Amniotic epithelial cell (primary cell): ENCODE results near the gene RPS15.

Source experiments
- DNase-seq: peaks from one replicate; pipeline ENCODE4 v3.0.0-alpha.2; 2010; ENCODE audit warnings: low read depth

Gene RPS15

DNA sequence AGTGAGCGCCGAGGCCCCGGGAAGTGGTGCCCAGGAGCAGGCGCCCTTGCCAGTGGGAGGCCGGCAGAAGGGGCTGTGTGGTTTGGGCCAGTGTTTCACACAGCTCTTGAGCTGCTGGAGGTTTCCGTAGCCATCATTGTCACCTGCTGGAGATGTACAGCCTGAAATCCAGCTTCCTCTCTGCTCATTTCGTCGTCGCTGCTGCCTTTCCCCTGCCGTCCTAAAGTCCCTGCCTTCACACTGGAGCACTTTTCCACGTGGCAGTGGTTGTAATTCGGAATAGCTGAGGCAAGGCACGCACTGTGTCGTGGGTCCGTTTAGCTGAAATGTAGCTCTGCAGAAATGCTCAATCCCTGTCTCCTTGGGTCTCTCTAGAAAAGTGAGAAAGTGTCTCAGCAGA, 17.6 kb upstream of the RPS15 start:
- DNase-seq, result no peak

DNA sequence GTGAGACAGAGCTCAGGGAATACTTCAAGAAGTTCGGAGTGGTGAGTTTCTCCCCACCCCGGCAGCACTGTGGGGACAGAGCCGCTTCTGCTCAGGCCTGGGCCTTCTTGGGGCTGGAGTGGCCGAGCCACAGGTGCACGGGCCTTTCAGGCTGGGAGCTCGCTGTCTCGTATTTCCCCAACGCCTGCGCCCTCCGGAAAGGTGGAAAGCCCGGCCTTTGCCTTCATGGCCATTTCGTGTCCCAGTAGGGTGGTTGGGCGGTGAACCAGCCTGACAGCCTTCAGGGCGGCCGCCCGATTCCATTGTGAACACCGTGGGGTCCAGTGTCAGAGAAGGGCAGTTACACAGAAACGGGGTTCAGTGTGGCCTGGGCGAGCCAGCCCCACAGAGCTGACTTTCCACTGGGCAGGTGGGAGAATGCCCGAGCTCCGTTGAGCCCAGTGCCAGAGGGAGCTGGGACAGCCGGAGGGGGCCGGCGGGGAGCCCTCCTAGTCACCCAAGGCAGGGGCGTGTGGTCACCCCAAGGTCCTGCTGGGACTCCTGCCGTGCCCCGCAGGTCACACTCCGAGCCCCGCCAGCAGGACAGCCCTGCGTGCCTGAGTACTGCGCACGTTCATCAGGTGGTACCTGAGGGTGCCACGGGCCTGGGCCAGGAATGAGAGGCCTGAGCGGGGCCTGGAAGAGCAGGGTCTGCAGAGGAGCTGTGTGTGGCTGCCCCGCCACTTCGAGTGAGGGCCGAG, 16.8 kb upstream of the RPS15 start:
- DNase-seq, result no peak

DNA sequence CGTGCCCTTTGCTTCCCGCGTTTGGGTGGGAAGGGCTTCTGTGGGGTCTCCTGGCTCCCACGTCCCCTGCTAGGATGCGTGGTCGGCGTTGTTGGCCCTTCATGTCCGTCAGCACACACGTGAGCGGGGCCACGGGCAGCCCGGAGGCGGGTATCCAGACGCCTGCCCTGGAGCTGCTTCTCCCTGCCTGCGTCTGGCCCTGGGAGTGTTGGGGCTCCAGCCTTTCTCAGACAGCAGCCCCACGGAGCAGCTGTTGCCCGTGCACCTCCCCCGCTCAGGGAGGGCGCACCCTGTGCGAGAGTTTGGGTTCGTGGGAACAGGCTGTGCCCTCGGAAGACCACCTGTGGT, 16.3 kb upstream of the RPS15 start:
- no peak for DNase-seq

DNA sequence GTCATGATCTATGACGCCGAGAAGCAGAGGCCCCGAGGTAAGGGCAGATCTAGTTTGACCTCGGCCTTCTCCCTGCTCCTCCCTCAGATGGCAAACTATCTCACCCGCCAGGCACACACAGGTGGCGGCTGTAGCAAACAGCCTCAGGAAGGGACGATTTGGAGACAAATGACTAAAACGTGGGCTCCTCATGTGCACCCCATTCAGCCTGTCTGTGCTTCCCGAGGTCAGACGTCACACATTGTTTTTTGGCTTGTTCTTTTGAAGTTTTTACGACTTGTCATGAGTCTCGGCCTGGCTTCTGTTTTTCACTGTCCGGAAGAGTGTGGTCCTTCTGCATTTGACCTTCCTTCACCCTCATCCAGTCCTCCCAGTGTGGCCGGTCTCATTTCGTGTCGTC, 15.8 kb upstream of the RPS15 start:
- DNase-seq, result no peak

DNA sequence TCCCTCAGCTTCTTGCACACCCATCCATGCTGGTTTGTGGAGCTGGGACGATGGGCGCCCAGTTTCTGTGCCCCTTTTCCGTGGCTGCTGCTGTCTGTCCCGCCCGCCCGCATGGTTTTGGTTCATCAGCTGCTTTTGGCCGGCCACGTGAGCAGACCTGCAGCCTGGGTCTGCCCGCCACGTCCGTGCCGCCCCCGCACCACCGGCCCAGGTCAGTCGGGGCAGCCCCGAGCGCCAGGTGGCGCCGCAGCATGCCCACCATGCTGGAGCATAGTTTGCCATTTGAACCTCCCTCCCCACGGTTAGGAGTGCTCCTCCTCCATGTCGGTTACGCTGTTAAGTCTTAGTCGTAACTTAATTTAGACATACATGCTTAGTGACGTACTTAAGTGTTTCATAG, 15.3 kb upstream of the RPS15 start:
- DNase-seq, result no peak

DNA sequence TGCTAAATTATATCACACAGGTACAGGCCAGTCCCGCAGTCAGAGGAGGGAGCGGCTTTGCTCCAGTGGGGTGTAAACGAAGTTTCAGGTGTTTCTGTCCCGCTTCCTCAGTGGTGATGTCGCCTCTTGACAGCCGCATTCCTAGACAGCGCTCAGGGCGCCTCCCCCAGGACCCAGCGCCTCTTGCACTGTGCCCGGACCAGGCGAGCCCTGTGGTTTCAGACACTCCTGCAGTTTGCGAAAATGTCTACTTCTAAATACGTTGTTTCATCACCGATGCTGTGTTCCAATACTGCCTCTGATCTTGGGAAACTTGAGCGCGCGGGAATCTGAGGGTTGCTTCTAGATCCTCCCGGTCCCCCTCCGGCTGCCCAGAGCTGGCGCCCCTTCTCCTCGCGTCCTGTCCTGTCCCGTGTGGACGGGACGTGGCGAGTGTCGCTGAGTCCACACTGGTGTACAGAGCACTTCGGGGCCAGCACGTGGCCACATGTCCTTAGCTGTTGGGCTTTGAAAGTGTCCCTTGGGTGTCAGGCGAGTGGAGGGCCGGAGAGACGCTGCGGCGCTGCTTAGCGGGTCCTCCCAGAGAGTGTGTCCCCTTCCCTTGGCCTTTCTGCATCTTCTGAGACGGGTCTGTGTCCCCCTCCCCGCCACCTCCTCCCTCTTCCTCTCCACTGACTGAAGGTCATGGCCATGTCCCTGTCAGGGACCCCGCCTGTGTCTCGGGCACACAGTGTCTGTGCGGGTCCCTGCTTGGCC, 14.6 kb upstream of the RPS15 start:
- DNase-seq, result no peak

DNA sequence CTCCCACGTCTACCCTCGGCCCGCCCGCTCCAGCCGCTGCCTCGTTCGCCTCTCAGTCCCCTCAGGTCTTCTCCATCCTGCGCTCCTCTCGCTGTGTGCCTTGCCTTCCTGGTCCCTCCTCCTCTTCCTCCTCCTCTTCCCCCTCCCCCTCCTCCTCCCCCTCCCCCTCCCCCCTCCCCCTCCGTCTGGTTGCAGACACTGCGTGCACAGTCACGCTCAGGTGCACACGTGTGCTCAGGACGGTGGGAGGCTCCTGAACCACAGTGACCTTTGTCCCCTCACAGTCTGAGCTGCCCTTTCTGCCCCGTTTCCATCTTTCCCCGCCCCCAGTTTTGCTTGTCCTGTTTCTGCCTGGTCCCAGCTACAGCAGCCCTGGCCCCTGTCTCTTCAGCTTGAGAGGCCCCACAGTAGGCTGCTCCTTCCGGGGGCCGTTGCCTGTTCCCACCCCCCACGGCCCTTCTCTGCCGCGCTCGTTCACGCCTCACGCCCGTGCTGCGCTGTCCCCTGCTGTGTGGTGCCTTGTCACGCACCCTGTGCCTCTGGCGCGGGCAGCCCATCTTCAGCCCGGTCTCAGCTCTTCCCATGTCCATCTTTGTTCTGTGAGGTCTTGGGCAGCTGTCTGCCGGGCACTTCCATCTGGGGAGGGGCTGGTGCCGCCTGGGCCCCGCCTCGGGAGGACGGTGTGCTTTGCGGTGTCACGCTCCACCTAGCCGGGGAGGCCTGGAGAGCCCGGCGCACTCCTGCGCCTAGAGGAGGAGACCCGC, 13.8 kb upstream of the RPS15 start:
- DNase-seq, result no peak

DNA sequence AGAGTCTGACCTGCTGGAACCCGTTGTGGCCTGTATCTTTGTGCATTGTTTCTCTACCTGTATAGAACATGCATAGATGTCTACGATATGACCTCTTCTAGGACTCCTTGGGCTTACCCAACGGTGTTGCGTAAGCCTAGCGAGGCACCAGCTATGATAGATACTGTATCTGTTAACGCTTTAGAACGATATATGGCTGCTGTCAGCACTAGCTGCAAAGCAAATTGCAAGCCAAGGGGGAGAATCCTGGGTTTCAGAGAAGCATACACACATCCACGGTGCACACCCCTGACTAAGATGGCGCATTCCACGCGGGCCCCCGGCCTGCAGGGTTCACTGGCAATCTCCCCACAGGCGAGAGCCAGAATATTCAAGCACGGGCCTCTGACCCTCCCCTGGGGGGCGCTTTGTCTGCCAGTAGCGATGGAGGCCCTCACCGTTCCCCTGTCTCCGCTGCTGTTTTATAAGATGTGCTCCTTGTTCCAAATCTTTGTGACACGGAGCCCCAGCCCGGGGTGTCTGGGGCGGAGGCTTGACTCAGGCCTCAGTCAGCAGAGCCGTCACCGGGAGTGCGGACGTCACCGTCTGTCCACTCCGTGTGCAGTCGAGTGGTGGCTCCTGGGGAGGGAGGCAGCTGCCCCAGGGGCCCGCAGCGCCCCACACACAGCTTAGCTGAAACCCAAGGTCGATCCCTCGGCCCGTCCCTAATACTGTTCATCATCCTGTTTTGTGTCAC, 12.9 kb upstream of the RPS15 start:
- DNase-seq, result peak; percentile 78

DNA sequence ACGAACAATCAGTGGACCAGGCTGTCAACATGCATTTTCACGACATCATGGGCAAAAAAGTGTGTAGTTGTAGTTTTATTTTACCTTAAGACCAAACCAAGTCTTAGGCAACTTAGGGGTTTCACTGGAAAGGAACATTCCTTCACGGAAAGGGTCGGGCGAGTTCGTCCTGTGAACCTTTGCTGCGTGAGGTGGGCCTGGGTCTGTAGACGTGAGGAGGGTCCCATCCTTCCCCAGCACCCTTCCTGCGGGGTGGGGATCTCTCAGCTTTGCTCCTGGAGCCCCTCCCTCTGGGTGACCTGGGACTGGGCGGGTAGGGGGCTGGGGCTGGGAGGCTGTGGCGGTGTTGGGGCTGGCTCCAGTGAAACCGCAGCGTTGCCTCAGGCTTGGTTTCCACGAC, 12.3 kb upstream of the RPS15 start:
- DNase-seq, result no peak

DNA sequence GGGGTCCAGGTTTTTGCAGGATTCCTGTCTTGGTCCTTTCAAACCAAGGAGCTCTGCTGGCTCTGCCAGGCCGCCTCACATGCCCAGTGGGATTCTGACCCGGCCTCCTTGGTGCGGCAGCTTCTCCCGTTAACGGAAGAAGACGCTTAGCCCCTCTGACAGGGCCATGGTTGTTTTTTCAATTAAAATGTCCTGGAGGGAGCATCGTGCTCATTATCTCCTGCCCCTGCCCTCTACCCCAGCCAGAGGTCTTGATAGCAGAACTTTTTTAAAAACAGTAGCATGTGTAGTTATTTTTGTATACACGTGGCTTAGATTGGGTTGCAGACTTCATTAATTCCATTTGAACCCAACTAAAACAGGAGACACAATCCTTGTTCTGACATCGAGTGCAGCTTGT, 11.5 kb upstream of the RPS15 start:
- DNase-seq, result no peak

DNA sequence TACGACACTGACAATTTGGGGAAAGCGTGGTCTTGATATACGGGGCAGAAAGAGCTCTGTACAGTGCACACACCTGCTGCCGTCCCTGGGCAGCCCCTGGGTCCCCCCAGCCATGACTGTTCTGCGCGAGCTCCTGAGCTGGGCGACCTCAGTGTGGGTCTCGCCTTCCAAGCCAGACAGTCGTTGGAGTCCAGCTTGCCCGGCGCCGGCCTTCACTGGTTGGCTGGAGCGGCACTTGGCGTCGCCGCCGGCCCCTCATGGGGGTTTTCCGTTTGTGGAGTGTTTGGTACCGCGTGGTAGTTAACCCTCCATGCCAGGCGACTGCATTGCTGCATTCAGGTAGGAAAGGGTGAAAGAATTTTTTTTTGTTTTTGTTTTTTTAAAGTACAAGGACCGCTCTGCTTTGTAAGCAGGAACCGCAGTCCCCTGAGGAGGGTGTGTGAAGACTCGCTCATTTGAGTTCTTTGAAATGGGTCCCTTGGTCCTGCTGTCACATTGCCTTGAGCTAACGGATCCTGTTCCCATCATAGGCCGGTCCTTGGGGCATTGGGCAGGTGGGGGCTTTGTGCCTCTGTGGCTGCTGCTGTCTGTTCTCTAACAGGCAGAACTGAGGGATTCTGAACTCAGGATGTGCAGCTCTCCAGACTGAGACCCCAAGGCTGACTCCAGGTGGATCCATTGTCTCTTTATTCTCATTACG, 10.8 kb upstream of the RPS15 start:
- DNase-seq, result no peak

DNA sequence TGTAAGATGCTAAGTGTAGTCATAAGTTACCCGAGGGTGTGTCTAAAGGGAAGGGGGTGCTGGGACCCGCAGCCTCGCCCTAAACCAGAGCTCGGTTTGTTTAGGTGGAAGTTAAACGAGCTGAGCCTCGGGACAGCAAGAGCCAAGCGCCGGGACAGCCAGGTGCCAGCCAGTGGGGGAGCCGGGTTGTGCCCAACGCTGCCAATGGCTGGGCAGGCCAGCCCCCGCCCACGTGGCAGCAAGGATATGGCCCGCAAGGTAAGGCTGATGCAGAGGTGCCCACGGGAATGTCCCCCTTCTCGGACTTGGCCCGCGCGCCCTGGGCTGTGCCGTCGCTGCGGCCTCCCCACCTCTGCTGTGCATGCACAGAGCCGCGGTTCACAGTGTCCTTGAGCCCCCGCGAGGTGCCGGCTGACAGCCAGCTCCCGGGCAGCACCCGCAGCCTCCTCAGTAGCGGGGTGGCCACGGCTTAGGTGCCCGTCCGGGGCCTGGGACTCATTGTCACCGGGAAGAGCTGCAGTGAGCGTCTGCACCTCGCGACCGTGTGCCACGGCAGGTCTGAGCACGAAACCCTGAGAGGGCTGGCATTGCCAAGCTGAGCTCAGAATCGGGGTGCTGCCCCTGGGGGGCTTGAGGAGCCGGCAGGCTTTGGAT, 9.3 kb upstream of the RPS15 start:
- DNase-seq, result no peak

DNA sequence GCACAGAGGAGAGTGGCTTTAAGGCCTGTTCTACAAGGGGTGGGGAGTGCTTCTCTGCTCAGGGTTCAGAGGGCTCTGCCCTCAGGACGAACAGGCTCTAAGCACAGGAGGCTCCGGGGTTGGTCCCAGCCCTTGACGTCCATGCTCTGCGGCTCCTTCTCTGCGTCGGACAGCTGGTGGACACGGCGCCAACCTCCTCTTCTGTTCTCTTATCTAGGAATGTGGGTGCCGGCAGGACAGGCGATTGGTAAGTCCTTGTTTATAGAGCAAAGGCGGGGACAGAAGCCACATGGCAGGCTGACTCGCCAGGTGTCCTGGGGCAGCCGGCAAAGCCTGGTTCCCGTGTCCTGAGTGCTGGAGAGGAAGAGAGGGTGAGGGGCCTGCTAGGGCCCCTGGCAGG, 8.4 kb upstream of the RPS15 start:
- peak; percentile 49 for DNase-seq

DNA sequence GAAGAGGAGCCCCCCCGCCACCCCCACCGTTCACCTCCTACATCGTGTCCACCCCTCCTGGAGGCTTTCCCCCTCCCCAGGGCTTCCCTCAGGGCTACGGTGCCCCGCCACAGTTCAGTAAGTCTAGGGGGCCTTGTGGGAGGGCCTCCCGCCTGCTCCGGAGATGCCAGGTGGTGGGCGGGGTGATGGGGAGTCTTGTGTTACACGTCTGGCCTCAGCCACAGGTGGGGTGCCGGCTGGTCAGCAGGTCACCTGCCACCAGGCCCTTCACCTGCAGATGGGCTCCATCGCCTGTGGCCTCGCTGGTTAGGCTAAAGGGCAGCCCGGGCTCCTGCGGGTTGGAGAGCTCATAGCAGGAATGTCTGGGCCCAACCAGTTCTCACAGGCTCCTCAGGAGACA, 8.0 kb upstream of the RPS15 start:
- no peak for DNase-seq

DNA sequence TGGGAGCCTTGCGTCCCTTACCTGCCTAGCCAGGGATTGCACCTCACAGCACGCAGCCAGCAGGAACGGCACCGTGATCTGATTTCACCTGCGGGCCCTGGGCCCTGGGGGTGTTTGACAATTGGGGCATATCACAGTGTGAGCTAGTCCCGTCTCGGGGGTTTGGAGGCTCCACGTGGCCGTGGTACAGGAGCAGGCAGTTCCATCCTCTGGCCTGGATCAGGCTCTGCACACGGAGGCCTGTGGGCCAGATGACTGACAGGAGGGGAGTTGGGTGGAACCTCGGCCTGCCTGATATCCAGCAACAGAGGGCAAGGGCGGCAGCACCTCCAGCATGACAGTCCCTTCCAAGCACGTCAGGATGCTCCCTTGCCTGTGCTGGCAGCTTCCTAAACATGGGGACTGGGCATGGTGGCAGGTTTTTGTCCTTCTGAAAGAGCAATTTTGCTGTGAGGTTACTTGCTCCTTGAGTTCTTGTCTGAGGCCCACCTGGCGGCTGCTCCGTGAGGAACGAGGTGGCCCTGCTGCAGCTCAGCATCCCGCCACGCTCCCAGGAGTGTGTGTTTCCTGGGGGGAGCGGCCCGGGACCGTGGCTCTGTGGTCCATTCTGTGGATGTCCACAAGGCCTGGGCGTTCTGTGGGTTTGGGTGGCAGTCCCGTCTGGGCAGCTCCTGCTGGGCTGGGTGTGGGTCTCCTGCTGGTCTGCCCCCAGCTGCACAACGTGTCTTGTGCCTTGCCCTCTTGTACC, 6.3 kb upstream of the RPS15 start:
- no peak for DNase-seq

DNA sequence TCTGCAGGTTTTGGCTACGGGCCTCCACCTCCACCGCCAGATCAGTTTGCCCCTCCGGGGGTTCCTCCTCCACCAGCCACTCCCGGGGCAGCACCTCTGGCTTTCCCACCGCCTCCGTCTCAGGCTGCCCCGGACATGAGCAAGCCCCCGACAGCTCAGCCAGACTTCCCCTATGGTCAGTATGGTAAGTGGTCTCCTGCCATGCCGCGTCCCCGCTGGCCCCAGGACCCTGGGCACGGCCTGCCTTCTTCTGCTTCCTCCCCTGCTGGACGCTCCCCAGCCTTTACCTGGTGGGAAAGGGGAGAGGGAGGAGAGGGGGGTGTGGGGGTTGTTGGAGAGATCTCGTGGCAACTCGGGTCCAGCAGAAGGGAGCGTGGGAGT, 5.7 kb upstream of the RPS15 start:
- DNase-seq, result no peak

DNA sequence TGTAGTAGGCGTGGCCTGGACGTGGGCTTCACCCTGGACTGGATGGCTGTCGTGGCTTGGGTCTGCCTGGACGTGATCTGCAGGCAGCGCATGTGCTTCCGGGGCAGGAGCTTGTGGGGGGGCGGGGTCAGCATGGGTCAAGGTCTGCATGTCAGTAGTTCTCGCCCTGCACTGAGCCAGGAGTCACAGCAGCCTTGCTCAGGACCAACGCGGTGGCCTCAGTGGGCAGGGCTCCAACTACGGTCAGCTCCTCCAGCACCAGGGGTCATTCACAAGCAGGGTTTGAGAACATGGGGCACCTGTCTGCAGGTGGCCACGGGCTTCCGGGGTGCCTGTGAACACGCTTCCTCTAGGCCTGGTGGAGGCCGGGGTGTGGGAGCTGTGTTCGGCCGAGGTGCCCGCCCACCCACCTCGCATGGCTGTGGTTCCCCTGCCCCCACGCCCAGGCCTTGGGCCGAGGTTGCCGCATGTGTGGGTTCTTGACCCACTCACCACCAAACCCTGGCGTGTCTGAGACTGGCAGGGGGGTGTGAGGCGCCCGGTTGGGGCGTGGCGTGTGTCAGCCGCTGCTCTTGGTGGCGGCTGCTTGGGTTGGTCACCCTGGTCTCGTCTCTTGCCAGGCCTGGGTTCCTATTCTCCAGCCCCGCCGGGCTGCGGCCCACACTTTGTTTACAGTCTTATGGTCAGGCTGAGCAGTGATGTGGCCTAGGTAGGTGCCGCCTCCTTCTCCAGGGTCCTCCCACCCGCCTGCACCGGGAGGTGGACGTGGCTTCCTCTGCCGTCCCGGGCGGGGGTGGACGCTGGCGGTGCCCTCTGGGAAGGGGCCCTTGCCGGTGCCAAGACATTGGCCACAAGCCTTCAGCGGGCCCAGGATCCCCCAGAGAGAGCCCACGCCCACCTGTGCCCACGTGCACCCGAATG, 4.8 kb upstream of the RPS15 start:
- DNase-seq, result no peak

DNA sequence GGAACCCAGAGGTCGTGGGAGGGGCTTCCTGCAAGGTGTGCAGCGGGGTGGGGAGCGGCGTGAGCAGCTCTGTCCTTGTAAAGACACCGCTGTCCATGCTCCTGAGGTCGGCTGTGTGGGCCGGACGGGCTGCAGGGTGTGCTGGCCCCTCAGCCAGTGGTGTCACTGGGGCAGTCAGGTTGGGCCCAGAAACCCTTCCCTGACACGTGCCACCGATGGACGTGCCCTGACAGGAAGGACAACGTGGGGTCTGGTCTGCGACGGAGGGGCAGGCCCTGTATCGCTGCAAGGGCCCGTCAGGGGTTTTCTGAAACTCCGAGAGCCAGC, 4.2 kb upstream of the RPS15 start:
- DNase-seq, result no peak

DNA sequence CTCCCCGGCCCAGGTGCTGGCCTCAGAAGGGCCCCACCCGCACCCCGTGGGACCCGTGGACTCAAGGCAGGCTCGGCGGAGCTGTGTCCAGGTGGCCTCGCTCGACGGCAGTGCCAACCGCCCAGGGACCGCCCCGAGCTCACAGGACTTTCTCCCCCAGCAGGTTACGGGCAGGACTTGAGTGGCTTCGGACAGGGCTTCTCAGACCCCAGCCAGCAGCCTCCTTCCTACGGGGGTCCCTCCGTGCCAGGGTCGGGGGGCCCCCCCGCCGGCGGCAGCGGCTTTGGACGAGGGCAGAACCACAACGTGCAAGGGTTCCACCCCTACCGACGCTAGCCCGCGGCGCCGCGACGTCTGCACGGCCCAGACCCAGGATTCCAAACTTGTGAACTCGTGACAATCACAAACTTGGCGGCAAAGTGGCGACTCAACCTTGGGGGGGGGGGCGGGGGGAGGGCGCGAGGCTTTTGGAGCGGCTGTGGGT, 3.6 kb upstream of the RPS15 start:
- DNase-seq, result no peak
